Measurements from ENCODE around the gene RNF212B.

The RNF212B gene

GRCh38 chr14:23286902-23287479 lies 49.3 kb downstream of the RNF212B start:
- TF ChIP-seq POLR2AphosphoS5 (IDR thresholded peaks at IDR 0.05; ENCODE audit: low read depth) = no peak
- no peak for TF ChIP-seq REST (IDR thresholded peaks at IDR 0.05; ENCODE audit: insufficient replicate concordance, low read depth)
- no peak for TF ChIP-seq GABPA (IDR thresholded peaks at IDR 0.05; ENCODE audit: low read depth)
- no peak for TF ChIP-seq SPI1 (IDR thresholded peaks at IDR 0.05; ENCODE audit: borderline replicate concordance, low read depth)
- TF ChIP-seq CTCF (IDR thresholded peaks at IDR 0.05; ENCODE audit: insufficient read depth, low read length) = no peak
- peak in 1 of 2 experiments; percentile 56 for DNase-seq (ENCODE audit: low read depth in 1 of 2, low spot score in 1 of 2)
- peak overlapping the region; percentile 76 for H3K27ac ChIP-seq (replicated peaks)
- no peaks in the 10 kb centered on the region for H3K27me3 ChIP-seq (ENCODE audit: insufficient read depth, poor library complexity, severe bottlenecking)
- peak overlapping the region; percentile 85 for H3K4me3 ChIP-seq (replicated peaks; ENCODE audit: insufficient read depth, low read length)

DNA sequence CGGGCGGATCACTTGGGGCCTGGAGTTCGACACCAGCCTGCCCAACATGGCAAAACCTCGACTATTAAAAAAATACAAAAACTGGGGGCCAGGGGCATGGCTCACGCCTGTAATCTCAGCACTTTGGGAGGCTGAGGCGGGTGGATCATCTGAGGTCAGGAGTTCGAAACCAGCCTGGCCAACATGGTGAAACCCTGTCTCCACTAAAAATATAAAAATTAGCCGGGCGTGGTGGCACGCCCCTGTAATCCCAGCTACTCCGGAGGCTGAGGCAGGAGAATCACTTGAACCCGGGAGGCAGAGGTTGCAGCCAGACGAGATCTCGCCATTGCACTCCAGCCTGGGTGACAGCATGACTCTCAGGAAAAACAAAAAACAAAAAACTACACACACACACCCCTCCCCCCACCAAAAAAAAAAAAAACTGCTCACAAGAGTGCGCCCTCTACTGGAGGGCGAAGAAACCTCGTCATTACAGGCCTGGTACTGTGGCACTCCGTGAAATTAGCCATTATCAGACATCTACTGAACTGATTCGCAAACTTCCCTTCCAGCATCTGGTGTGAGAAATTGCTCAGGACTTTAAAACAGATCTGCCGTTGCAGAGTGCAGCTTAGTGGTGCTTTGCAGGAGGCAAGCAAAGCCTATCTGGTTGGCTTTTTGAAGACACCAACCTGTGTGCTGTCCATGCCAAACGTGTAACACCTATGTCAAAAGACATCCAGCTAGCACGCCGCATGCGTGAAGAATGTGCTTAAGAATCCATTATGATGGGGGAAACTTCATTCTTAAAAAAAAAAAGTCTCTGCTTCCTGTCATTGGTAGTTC lies 57.2 kb downstream of the RNF212B start:
- peak; percentile 65 for TF ChIP-seq CTCF (IDR thresholded peaks at IDR 0.05; ENCODE audit: insufficient read depth, low read length)
- TF ChIP-seq GABPA (IDR thresholded peaks at IDR 0.05; ENCODE audit: low read depth) = no peak
- H3K27ac ChIP-seq (replicated peaks) = peak overlapping the region; percentile 33
- H3K4me3 ChIP-seq (replicated peaks; ENCODE audit: insufficient read depth, low read length) = no peak overlapping the region
- DNase-seq (ENCODE audit: low read depth in 1 of 2, low spot score in 1 of 2) = peak; percentile 54 to 55
- no peaks in the 10 kb centered on the region for H3K27me3 ChIP-seq (ENCODE audit: insufficient read depth, poor library complexity, severe bottlenecking)

- no peak overlapping the region for H3K27ac ChIP-seq (replicated peaks)
Measured at GRCh38 chr14:23296012-23296777, 58.5 kb downstream of the RNF212B start.

More at GRCh38 chr14:23296012-23296777, 58.5 kb downstream of the RNF212B start:
- Histone ChIP-seq H3K4me3 (replicated peaks; ENCODE audit: insufficient read depth, low read length) (no peak overlapping the region), H3K27me3 (ENCODE audit: insufficient read depth, poor library complexity, severe bottlenecking) (no peaks in the 10 kb centered on the region)
- no peak for TF ChIP-seq SPI1 (IDR thresholded peaks at IDR 0.05; ENCODE audit: borderline replicate concordance, low read depth)
- no peak for TF ChIP-seq GABPA (IDR thresholded peaks at IDR 0.05; ENCODE audit: low read depth)
- no peak for TF ChIP-seq REST (IDR thresholded peaks at IDR 0.05; ENCODE audit: insufficient replicate concordance, low read depth)
- TF ChIP-seq CTCF (IDR thresholded peaks at IDR 0.05; ENCODE audit: insufficient read depth, low read length) = no peak
- no peak for TF ChIP-seq POLR2AphosphoS5 (IDR thresholded peaks at IDR 0.05; ENCODE audit: low read depth)
- DNase-seq (ENCODE audit: low read depth in 1 of 2, low spot score in 1 of 2) = no peak
